ENCODE data around the gene BSG.

The BSG gene

DNA sequence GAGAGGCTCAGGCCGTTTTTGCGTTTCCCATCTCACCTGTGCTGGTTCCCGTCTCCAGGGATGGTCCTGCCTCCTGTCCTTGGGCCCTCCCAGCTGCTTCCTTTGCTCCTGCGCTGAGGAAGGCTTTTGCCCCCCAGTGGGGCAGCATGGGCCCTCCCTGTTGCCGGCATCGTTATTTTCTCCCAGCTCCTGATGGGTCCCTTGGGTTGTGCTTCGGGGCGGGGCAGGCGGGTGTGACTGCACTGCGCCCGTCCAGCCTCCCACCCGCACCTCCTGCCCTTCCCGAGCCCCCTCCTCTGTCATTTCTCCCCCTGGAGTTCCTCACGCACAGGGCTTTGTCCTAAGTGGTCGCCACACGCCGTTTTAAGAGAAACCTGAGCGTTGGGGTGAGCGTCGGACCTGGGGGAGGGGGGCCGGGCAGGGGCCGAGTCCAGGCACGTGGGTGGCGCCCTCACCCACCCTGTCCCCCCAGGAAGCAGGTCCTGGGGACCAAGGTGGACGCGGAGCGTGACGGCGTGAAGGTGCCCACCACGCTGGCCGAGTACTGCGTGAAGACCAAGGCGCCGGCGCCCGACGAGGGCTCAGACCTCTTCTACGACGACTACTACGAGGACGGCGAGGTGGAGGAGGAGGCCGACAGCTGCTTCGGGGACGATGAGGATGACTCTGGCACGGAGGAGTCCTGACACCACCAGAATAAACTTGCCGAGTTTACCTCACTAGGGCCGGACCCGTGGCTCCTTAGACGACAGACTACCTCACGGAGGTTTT is 31.3 kb upstream of the BSG start:
- no peak for DNase-seq (ENCODE audit: low read depth)

GRCh38 chr19:541699-542098 is 30.7 kb upstream of the BSG start:
- no peak for DNase-seq (ENCODE audit: low read depth)

GRCh38 chr19:542173-542866 is 30.1 kb upstream of the BSG start:
- DNase-seq (ENCODE audit: low read depth) = no peak

- DNase-seq (ENCODE audit: low read depth) = peak; percentile 70
Observed at GRCh38 chr19:543910-544608, 28.3 kb upstream of the BSG start, which contains the start of gene GZMM. Gene GZMM (plus strand): TSS chr19:544053. CDS start chr19:544072, 19 bp downstream.

DNA sequence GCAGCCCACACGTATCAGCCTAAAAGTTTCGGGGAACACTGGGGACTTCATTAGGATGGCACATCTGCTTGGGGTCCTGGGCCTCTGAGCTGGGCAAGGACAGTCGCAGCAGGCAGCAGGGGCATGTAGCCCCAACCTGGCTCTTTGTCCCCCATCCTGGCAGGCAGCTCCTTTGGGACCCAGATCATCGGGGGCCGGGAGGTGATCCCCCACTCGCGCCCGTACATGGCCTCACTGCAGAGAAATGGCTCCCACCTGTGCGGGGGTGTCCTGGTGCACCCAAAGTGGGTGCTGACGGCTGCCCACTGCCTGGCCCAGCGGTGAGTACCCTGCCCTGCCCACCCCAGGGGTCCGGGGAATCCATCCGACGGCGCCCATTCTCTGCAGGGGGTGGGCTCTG is 25.3 kb upstream of the BSG start:
- no peak for DNase-seq (ENCODE audit: low read depth)

GRCh38 chr19:547836-548720 is 24.3 kb upstream of the BSG start:
- no peak for DNase-seq (ENCODE audit: low read depth)

DNA sequence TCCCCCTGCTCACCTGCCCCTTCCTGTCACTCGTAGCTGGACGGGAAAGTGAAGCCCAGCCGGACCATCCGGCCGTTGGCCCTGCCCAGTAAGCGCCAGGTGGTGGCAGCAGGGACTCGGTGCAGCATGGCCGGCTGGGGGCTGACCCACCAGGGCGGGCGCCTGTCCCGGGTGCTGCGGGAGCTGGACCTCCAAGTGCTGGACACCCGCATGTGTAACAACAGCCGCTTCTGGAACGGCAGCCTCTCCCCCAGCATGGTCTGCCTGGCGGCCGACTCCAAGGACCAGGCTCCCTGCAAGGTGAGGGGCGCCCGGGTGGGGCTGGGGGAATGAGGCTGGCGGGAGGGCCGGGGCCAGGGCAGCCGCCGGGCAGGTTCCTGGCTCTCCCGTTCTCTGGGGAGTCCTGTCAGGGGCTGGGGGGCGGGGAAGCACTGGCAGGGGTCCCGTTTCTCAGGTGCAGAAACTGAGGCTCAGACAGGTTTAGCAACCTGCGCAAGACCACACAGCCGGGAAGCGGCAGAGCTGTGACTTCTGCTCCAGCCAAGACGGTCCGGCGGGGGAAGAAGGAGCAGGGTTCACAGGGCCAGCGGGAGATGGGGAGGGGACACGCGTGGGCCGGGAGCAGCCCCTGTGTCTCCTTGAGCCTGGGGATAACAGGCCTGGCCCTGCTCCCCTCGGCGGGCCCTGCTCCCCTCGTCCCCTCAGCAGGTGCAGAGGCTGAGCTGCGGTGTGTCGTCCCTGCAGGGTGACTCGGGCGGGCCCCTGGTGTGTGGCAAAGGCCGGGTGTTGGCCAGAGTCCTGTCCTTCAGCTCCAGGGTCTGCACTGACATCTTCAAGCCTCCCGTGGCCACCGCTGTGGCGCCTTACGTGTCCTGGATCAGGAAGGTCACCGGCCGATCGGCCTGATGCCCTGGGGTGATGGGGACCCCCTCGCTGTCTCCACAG is 23.2 kb upstream of the BSG start:
- DNase-seq (ENCODE audit: low read depth) = no peak

GRCh38 chr19:554817-555216 is 17.6 kb upstream of the BSG start:
- no peak for DNase-seq (ENCODE audit: low read depth)

DNA sequence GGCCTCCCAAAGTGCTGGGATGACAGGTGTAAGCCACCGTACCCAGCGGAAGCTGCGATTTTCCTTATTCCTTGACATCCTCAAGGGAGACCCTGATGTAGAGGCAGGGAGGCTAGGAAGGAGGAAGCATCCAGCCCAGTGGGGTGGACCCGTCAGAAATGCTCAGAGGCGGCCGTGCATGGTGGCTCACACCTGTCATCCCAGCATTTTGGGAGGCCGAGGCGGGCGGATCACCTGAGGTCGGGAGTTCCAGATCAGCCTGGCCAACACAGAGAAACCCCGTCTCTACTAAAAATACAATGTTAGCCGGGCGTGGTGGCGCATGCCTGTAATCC is 17.0 kb upstream of the BSG start:
- DNase-seq (ENCODE audit: low read depth) = no peak

DNA sequence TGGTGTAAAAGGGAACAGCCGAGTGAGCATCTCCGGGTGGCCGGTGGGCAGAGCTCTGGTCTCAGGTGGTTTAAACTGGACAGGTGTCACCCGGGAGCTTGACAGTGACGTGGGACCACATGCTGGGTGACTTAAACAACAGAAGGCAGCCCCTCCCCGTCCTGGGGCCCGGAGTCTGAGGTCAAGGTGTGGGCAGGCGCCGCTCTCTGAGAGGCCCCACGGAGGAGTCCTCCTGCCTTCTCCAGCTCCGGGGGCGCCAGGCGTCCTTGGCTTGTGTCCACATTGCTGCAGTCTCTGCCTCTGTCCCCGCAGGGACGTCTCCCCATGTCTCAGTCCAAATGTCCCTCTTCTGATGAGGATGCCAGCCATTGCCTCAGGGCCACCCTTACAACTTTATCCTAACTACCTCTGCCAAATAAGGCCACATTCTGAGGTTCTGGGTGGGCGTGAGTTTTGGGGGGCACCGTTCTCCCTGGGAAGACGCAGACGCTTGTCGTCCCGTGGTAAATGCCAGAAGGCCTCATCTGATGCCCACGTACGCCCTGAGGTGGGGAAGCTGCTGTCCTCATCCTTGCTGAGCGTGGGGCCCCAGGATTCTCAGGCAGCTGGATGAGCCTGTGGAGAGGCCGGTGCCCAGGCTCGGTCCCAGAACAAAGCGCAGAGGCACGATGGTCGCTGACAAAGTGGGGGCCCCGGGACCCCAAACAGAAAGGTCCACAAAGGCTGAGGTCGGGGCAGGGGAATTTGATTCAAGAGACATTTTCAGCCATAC is 15.6 kb upstream of the BSG start:
- DNase-seq (ENCODE audit: low read depth) = no peak

- no peak for DNase-seq (ENCODE audit: low read depth)
Observed at GRCh38 chr19:558770-559439, 13.5 kb upstream of the BSG start.

- no peak for DNase-seq (ENCODE audit: low read depth)
Observed at GRCh38 chr19:560121-560520, 12.3 kb upstream of the BSG start.

DNA sequence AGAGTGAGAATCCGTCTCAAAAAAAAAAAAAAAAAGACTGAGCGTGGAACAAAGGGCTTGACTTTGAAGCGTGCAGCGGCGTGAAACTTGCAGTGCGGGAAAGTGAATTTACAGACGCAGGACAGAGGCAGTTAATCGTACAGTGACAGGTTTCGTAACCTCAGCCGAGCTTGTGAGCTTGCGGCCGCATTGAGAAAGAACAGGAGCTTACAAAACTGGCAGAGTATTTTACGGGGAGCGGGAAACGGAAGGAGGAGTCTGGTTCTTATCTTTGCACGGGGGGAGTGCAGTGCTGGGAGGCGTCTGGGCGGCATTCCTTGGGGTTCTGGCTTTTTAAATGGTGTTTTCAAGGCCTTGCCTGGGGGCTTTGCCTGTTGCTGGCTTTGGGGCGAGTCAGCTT is 6.0 kb upstream of the BSG start:
- DNase-seq (ENCODE audit: low read depth) = no peak

- no peak for DNase-seq (ENCODE audit: low read depth)
Observed at GRCh38 chr19:566844-567243, 5.6 kb upstream of the BSG start.

DNA sequence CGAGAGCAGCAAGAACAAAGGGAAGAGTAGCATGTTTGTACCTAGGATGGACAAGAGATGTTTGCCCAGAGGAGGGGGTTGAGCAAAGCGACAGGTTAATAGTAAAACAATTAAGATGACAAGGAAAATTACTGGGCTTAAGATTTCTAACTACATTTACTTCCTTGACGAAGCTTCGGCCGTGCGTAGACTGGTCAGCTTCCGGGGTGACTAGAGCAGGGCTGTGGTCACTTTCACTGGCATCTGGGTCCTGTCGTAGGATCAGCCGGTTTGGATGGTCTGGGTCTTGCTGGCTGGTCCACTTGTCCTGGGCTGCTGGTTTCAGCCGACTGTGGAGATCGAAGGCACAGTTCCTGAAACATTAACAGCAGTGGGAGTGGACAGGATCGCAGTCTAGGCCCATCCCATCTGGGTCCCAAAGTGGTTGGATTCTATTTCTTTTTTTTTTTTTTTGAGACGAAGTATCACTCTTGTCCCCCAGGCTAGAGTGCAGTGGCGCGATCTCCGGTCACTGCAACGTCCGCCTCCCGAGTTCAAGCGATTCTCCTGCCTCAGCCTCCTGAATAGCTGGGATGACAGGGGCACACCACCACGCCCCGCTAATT is 5.0 kb upstream of the BSG start:
- DNase-seq (ENCODE audit: low read depth) = no peak

DNA sequence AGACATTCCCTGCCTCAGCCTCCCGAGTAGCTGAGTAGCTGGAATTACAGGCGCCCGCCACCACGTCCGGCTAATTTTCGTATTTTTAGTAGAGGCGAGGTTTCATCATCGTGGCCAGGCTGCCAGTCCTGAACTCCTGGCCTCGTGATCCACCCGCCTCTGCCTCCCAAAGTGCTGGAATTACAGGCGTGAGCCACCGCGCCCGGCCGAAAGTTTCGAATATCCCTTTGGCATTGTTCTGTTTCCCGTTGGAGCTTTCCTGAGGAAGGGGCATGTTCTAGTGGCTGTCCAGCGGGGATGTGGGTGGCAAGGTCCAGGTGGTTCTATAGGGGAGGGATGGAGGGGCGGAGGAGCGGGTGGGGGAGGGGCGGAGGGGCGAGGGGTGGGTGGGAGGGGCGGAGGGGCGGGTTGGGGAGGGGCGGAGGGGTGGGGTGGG is 2.1 kb upstream of the BSG start:
- no peak for DNase-seq (ENCODE audit: low read depth)

DNA sequence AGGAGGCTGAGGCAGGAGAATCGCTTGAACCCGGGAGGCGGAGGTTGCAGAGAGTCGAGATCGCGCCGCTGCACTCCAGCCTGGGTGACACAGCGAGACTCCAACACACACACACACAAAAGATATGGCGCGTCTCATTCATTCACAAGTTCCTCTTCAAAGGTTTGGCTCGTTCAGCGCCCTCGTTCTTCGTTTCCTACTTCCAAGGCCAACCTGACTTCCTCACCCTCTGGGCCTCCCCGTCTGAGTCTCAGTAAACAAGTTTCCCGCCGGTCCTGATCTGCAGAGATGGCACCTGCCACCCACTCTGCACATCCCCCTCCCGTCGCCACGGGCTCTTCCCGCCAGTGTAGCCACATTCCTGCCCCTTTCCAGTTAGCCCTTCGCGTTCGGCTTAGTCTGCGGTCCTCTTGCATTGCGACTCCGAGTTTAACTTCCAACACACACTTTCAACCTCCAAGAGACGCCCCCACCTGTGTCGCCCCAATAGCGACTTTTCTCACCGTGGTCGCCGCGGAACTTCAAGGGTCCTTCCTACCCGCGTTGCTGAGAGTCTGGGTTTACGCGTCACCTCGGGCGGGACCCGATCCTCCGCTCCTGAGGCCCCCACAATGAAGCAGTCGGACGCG is 1.3 kb upstream of the BSG start:
- peak; percentile 29 for DNase-seq (ENCODE audit: low read depth)

DNA sequence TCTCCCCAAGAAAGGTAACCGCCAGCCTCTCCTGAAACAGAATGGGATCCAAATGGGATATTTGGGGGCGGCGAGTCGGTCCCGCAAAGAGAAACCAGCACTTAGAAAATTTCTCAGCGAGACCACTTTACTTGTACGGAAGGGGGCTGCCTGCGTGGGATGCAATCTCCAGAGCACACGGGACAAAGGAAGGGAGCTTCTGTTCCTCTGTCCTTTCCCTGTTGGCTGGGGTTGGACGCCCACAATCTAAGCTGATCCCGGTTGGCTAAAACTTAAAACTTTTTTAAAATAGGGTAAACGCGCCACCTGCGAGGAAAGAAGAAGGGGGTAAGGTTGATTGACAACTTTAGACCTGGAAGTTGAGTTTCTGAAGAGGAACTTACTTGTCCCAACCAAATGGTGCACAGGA is 826 bp upstream of the BSG start:
- DNase-seq (ENCODE audit: low read depth) = no peak

All from activated T-helper 1 cell treated with Interleukin-2 at 50 U/mL for 16 hours (primary cell).